Anterior cingulate cortex (tissue), 58 donors: ENCODE data around the gene ACTN2.
A peak's percentile ranks its signal among the peaks of the same experiment; 100 is the strongest.

Experiments
- DNase-seq, 58 donors: peaks; one replicate each; lab custom pipeline; 2025; lab: John Stamatoyannopoulos, UW

ACTN2 gene

GRCh38 chr1:236689713-236690569 is 3.6 kb downstream of the ACTN2 start:
- DNase-seq = peak in 2 of 58 donors; percentile 11 to 18

- DNase-seq = no peak
Measured at GRCh38 chr1:236691348-236691747, 5.0 kb downstream of the ACTN2 start.

GRCh38 chr1:236692128-236692527 is 5.8 kb downstream of the ACTN2 start:
- no peak for DNase-seq

GRCh38 chr1:236692742-236693141 is 6.4 kb downstream of the ACTN2 start:
- peak in 30 of 58 donors; percentile 12 to 75 (median 44) for DNase-seq

- DNase-seq = no peak
Measured at GRCh38 chr1:236699366-236699765, 13.1 kb downstream of the ACTN2 start.

GRCh38 chr1:236700903-236701302 is 14.6 kb downstream of the ACTN2 start:
- DNase-seq = no peak

GRCh38 chr1:236701782-236702181 is 15.5 kb downstream of the ACTN2 start:
- no peak for DNase-seq

- peak in 11 of 58 donors; percentile 7 to 40 (median 13) for DNase-seq
Measured at GRCh38 chr1:236702791-236703394, 16.6 kb downstream of the ACTN2 start.

GRCh38 chr1:236705771-236706170 is 19.5 kb downstream of the ACTN2 start:
- DNase-seq = no peak

- peak in 4 of 58 donors; percentile 9 to 30 (median 18) for DNase-seq
Measured at GRCh38 chr1:236706183-236706582, 19.9 kb downstream of the ACTN2 start.

GRCh38 chr1:236710328-236710892 is 24.1 kb downstream of the ACTN2 start:
- no peak for DNase-seq

GRCh38 chr1:236716160-236716559 is 29.9 kb downstream of the ACTN2 start:
- peak in 27 of 58 donors; percentile 5 to 65 (median 32) for DNase-seq

- no peak for DNase-seq
Measured at GRCh38 chr1:236717811-236718210, 31.5 kb downstream of the ACTN2 start.

GRCh38 chr1:236718328-236718727 is 32.0 kb downstream of the ACTN2 start:
- no peak for DNase-seq

- no peak for DNase-seq
Measured at GRCh38 chr1:236720206-236720605, 33.9 kb downstream of the ACTN2 start.

GRCh38 chr1:236720611-236721010 is 34.3 kb downstream of the ACTN2 start:
- no peak for DNase-seq

GRCh38 chr1:236724049-236724448 is 37.8 kb downstream of the ACTN2 start:
- no peak for DNase-seq

GRCh38 chr1:236724506-236724905 is 38.2 kb downstream of the ACTN2 start:
- DNase-seq = no peak

GRCh38 chr1:236725668-236726067 is 39.4 kb downstream of the ACTN2 start:
- DNase-seq = no peak

GRCh38 chr1:236727521-236727920 is 41.2 kb downstream of the ACTN2 start:
- DNase-seq = no peak

- DNase-seq = no peak
Measured at GRCh38 chr1:236728752-236729151, 42.5 kb downstream of the ACTN2 start.

- DNase-seq = no peak
Measured at GRCh38 chr1:236733653-236734052, 47.4 kb downstream of the ACTN2 start.
